Measurements from ENCODE around the gene ITFG1.
"Not testable (repeated sequence)": the region's sequence is repeated elsewhere in the genome, so short reads cannot be mapped to it uniquely, and the experiment has no call there.

Gene ITFG1

DNA sequence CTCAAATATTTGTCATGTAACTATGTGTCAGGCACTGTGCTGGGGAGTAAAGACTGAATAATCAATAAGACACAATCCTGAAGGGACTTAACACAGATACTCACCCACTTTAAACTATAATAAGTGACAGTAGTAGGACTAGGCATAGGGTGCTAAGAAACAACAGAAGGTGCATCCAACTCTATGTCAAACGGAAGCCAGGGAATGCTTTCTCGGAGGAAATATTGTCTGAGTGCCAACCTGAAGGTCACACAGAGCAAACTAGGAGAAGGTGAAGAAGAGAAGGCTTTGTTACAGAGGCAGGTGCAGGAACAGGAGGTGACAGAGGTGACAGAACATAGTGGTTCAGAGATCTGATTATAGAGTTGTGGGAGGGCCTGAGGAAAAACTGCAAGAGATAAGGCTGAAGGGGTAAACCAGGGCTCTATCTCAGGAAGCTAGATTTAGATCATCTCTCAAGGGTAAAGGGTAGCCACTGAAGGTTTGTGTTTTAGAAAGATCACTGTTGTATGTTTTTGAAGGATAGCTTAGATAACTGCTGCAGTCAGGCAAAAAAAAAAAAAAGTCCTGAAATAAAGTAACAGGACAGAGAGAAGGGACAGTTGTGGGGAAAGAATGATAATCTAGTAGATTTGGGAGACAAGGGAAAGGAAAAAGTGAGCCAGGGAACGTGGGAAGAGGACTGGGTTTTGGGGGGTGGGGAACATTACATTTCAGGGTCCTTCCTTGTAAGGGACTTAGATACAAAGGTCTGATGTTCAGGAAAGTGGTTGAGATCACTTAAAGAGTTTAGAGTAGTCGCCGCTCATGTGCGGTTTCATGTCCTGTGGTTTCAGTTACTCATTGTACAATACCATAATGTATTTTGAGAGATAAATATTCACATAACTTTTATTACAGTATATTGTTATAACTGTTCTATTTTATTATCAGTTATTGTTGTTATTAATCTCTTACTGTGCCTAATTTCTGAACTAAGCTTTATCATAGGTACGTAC lies 231.5 kb downstream of the ITFG1 start:
- no peak overlapping the region for H3K27ac ChIP-seq (ENCODE audit: low read depth, low read length)
- WGBS = 93% methylated on average over 6 of the region's 7 CpGs
- no peak overlapping the region for H3K9ac ChIP-seq (ENCODE audit: low read depth, low read length)
- H3K4me3 ChIP-seq (ENCODE audit: low read length) = no peak overlapping the region
- no peaks in the 10 kb centered on the region for H3K36me3 ChIP-seq (ENCODE audit: insufficient read depth, low read length)
- no peaks in the 10 kb centered on the region for H3K4me1 ChIP-seq (ENCODE audit: insufficient read depth, low read length)
- no peaks in the 10 kb centered on the region for H3K9me3 ChIP-seq (ENCODE audit: insufficient read depth, low read depth, low read length)
- no peaks in the 10 kb centered on the region for H3K27me3 ChIP-seq (ENCODE audit: insufficient read depth, low read length)

GRCh38 chr16:47228241-47228640 lies 232.6 kb downstream of the ITFG1 start:
- H3K9me3 ChIP-seq (ENCODE audit: insufficient read depth, low read depth, low read length) = no peaks in the 10 kb centered on the region
- H3K27me3 ChIP-seq (ENCODE audit: insufficient read depth, low read length) = no peaks in the 10 kb centered on the region
- 96% methylated on average over 7 of the region's 7 CpGs for WGBS
- H3K27ac ChIP-seq (ENCODE audit: low read depth, low read length) = no peak overlapping the region
- H3K4me1 ChIP-seq (ENCODE audit: insufficient read depth, low read length) = no peaks in the 10 kb centered on the region
- H3K36me3 ChIP-seq (ENCODE audit: insufficient read depth, low read length) = no peaks in the 10 kb centered on the region
- no peak overlapping the region for H3K9ac ChIP-seq (ENCODE audit: low read depth, low read length)
- no peak overlapping the region for H3K4me3 ChIP-seq (ENCODE audit: low read length)

GRCh38 chr16:47213761-47214440 lies 247.0 kb downstream of the ITFG1 start:
- Histone ChIP-seq H3K36me3 (ENCODE audit: insufficient read depth, low read length) (peaks cover 18% of the 10 kb centered on the region), H3K4me3 (ENCODE audit: low read length) (no peak overlapping the region), H3K9ac (ENCODE audit: low read depth, low read length) (no peak overlapping the region), H3K27me3 (ENCODE audit: insufficient read depth, low read length) (no peaks in the 10 kb centered on the region), H3K27ac (ENCODE audit: low read depth, low read length) (no peak overlapping the region), H3K9me3 (ENCODE audit: insufficient read depth, low read depth, low read length) (no peaks in the 10 kb centered on the region), H3K4me1 (ENCODE audit: insufficient read depth, low read length) (no peaks in the 10 kb centered on the region)
- no CpG with 5 or more reads among the region's 2 CpGs for WGBS

DNA sequence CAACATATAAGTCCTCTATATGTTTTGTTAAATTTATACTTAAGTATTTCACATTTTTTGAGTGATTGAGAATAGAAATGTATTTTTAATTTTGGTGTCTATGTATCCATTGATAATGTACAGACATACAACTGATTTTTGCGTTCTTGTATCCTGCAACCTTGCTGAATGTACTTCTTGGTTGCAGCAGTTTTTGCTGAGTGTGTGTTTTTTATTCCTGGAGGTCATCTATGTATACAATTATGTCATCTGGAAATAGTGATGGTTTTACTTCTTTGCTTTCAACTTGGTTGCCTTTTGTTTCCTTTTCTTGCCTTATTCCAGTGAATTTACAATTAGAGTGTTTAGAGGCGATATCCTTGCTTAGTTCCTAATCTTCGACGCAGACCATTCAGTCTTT lies 249.6 kb downstream of the ITFG1 start:
- H3K36me3 ChIP-seq (ENCODE audit: insufficient read depth, low read length) = no peaks in the 10 kb centered on the region
- WGBS = 95% methylated on average over 4 of the region's 4 CpGs

GRCh38 chr16:47204736-47205504 lies 255.9 kb downstream of the ITFG1 start:
- Histone ChIP-seq H3K27me3 (ENCODE audit: insufficient read depth, low read length) (no peaks in the 10 kb centered on the region), H3K9me3 (ENCODE audit: insufficient read depth, low read depth, low read length) (no peaks in the 10 kb centered on the region), H3K36me3 (ENCODE audit: insufficient read depth, low read length) (no peaks in the 10 kb centered on the region), H3K27ac (ENCODE audit: low read depth, low read length) (no peak overlapping the region), H3K4me3 (ENCODE audit: low read length) (no peak overlapping the region), H3K9ac (ENCODE audit: low read depth, low read length) (no peak overlapping the region), H3K4me1 (ENCODE audit: insufficient read depth, low read length) (no peaks in the 10 kb centered on the region)
- WGBS = 94% methylated on average over 4 of the region's 4 CpGs

More for the DNA sequence above, 249.6 kb downstream of the ITFG1 start:
- Histone ChIP-seq H3K9me3 (ENCODE audit: insufficient read depth, low read depth, low read length) (no peaks in the 10 kb centered on the region), H3K27ac (ENCODE audit: low read depth, low read length) (no peak overlapping the region), H3K9ac (ENCODE audit: low read depth, low read length) (no peak overlapping the region), H3K27me3 (ENCODE audit: insufficient read depth, low read length) (no peaks in the 10 kb centered on the region), H3K4me1 (ENCODE audit: insufficient read depth, low read length) (no peaks in the 10 kb centered on the region), H3K4me3 (ENCODE audit: low read length) (no peak overlapping the region)

DNA sequence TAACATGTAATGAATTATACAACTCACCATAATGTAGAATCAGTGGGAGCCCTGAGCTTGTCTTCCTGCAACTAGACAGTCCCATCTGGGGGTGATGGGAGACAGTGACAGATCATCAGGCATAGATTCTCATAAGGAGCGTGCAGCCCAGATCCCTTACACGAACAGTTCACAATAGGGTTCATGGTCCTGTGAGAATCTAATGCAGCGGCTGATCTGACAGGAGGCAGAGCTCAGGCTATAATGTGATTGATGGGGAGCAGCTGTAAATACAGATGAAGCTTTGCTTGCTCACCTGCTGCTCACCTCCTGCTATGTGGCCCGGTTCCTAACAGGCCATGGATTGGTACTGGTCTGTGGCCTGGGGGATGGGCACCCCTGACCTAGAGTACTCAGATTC lies 257.4 kb downstream of the ITFG1 start:
- H3K4me1 ChIP-seq (ENCODE audit: insufficient read depth, low read length); H3K9me3 ChIP-seq (ENCODE audit: insufficient read depth, low read depth, low read length); H3K36me3 ChIP-seq (ENCODE audit: insufficient read depth, low read length); H3K27ac ChIP-seq (ENCODE audit: low read depth, low read length); H3K9ac ChIP-seq (ENCODE audit: low read depth, low read length); H3K27me3 ChIP-seq (ENCODE audit: insufficient read depth, low read length); H3K4me3 ChIP-seq (ENCODE audit: low read length): not testable (repeated sequence)
- WGBS = 92% methylated on average over 4 of the region's 4 CpGs

DNA sequence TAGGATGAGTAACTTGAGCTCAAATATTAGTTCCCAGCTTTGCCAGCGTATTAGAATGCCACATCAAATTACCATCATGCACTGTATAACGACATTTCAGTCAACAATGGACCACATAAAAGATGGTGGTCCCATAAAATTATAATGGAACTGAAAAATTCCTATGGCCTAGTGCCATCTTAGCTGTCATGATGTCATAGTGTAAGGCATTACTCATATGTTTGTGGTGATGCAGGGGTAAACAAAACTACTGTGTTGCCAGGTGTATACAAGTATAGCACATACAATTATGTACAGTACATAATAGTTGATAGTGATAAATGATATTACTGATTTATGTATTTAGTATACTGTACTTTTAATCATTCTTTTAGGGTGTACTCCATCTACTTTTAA lies 262.7 kb downstream of the ITFG1 start:
- H3K36me3 ChIP-seq (ENCODE audit: insufficient read depth, low read length) = no peaks in the 10 kb centered on the region
- H3K27ac ChIP-seq (ENCODE audit: low read depth, low read length) = no peak overlapping the region
- peaks cover 6% of the 10 kb centered on the region; the same call in 1 of the 2 replicates for H3K4me1 ChIP-seq (ENCODE audit: insufficient read depth, low read length)
- WGBS = 100% methylated on average over 2 of the region's 2 CpGs
- no peaks in the 10 kb centered on the region for H3K27me3 ChIP-seq (ENCODE audit: insufficient read depth, low read length)
- H3K4me3 ChIP-seq (ENCODE audit: low read length) = no peak overlapping the region
- no peak overlapping the region for H3K9ac ChIP-seq (ENCODE audit: low read depth, low read length)
- no peaks in the 10 kb centered on the region for H3K9me3 ChIP-seq (ENCODE audit: insufficient read depth, low read depth, low read length)

GRCh38 chr16:47197536-47198179 lies 263.2 kb downstream of the ITFG1 start:
- Histone ChIP-seq H3K27me3 (ENCODE audit: insufficient read depth, low read length) (no peaks in the 10 kb centered on the region), H3K4me3 (ENCODE audit: low read length) (no peak overlapping the region), H3K27ac (ENCODE audit: low read depth, low read length) (no peak overlapping the region), H3K4me1 (ENCODE audit: insufficient read depth, low read length) (peaks cover 6% of the 10 kb centered on the region; the same call in 1 of the 2 replicates), H3K9me3 (ENCODE audit: insufficient read depth, low read depth, low read length) (no peaks in the 10 kb centered on the region), H3K36me3 (ENCODE audit: insufficient read depth, low read length) (no peaks in the 10 kb centered on the region), H3K9ac (ENCODE audit: low read depth, low read length) (no peak overlapping the region)
- WGBS = 98% methylated on average over 5 of the region's 6 CpGs

GRCh38 chr16:47196457-47196856 lies 264.4 kb downstream of the ITFG1 start:
- H3K9me3 ChIP-seq (ENCODE audit: insufficient read depth, low read depth, low read length) = no peaks in the 10 kb centered on the region
- H3K4me1 ChIP-seq (ENCODE audit: insufficient read depth, low read length) = peaks cover 6% of the 10 kb centered on the region; the same call in 1 of the 2 replicates
- 77% methylated on average over 5 of the region's 5 CpGs for WGBS
- no peak overlapping the region for H3K9ac ChIP-seq (ENCODE audit: low read depth, low read length)
- H3K27ac ChIP-seq (ENCODE audit: low read depth, low read length) = no peak overlapping the region
- no peaks in the 10 kb centered on the region for H3K27me3 ChIP-seq (ENCODE audit: insufficient read depth, low read length)
- H3K4me3 ChIP-seq (ENCODE audit: low read length) = no peak overlapping the region
- H3K36me3 ChIP-seq (ENCODE audit: insufficient read depth, low read length) = no peaks in the 10 kb centered on the region

DNA sequence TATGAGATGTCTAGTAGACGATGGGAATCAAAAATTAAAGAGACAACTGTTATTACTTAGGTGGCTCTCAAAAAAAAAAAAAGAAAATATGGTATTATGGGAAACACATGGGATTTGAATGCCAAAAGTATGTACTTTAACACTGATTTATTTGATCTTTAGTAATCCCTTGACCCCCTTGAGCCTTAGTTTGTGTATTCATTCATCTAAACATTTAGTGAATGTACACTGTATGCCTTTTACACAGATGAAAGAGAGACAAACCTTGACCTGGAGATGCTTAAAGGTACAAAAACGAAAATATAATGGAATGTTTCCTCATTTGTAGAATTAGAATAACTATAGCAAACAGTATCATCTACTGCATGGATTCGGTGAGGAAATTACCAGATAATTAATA lies 278.5 kb downstream of the ITFG1 start:
- peaks cover 5% of the 10 kb centered on the region for H3K9me3 ChIP-seq (ENCODE audit: insufficient read depth, low read depth, low read length)
- no peaks in the 10 kb centered on the region for H3K4me1 ChIP-seq (ENCODE audit: insufficient read depth, low read length)
- H3K27me3 ChIP-seq (ENCODE audit: insufficient read depth, low read length) = no peaks in the 10 kb centered on the region
- 100% methylated on average over 2 of the region's 3 CpGs for WGBS
- no peak overlapping the region for H3K9ac ChIP-seq (ENCODE audit: low read depth, low read length)
- no peak overlapping the region for H3K4me3 ChIP-seq (ENCODE audit: low read length)
- H3K27ac ChIP-seq (ENCODE audit: low read depth, low read length) = no peak overlapping the region
- H3K36me3 ChIP-seq (ENCODE audit: insufficient read depth, low read length) = no peaks in the 10 kb centered on the region

Measured in HUES64 (cell line).